Activated CD4-positive, alpha-beta T cell treated with anti-CD3 and anti-CD28 coated beads for 48 hours (primary cell): ENCODE data around the gene GAB3.

Source experiments
- DNase-seq: peaks from one replicate; pipeline ENCODE4 v3.0.0-alpha.2; 2020

Gene GAB3, protein sequence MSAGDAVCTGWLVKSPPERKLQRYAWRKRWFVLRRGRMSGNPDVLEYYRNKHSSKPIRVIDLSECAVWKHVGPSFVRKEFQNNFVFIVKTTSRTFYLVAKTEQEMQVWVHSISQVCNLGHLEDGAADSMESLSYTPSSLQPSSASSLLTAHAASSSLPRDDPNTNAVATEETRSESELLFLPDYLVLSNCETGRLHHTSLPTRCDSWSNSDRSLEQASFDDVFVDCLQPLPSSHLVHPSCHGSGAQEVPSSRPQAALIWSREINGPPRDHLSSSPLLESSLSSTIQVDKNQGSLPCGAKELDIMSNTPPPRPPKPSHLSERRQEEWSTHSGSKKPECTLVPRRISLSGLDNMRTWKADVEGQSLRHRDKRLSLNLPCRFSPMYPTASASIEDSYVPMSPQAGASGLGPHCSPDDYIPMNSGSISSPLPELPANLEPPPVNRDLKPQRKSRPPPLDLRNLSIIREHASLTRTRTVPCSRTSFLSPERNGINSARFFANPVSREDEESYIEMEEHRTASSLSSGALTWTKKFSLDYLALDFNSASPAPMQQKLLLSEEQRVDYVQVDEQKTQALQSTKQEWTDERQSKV

GRCh38 chrX:154750301-154751202 is at the start of gene GAB3:
Gene GAB3 (minus strand): TSS chrX:154751077. CDS start chrX:154751025, 52 bp downstream.
- DNase-seq: peak; percentile 46

DNA sequence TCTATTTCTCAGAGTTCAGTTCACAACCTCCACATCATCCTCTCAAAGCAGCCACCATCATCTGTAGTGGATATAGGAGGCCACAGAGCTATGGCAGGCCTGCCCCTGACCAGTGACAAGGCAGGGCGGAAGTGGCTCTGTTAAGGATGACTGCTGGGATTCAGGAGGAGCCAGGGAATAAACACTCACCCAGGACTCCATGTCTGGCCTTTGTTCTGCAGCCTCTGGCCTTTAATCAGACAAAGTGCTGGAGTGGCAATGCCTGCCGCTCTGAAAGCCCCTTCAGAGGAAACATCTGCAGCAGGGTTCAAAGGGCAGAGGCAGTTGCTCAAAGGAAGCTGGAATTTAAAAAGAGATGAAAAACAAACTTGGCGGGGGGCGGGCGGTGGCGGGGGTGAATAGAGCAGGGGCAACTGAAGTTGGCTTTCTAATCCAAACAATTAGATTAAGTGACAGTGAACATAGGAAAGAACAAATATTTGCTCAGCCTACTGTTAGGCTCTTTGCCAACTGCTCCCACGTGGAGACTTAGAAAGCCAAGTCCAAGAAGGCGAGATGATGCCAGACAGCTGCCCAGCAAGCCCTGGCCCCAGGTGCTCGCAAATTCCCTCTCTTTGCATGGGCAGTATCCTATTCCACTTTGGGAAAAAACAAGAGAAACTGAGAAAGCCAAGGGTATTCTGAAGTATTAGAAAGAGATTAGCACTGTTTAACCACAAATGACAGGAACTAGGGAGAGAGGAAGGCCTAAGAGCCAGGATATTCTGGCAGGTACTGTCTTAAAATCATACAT is 48.9 kb upstream of the GAB3 start:
- no peak for DNase-seq

GRCh38 chrX:154797006-154797405 is 46.1 kb upstream of the GAB3 start:
- DNase-seq: no peak

GRCh38 chrX:154795016-154795415 is 44.1 kb upstream of the GAB3 start:
- DNase-seq: no peak

GRCh38 chrX:154793084-154793795 is 42.4 kb upstream of the GAB3 start:
- no peak for DNase-seq

GRCh38 chrX:154791939-154792338 is 41.1 kb upstream of the GAB3 start:
- no peak for DNase-seq

- no peak for DNase-seq
Measured at GRCh38 chrX:154791467-154791866, 40.6 kb upstream of the GAB3 start.

DNA sequence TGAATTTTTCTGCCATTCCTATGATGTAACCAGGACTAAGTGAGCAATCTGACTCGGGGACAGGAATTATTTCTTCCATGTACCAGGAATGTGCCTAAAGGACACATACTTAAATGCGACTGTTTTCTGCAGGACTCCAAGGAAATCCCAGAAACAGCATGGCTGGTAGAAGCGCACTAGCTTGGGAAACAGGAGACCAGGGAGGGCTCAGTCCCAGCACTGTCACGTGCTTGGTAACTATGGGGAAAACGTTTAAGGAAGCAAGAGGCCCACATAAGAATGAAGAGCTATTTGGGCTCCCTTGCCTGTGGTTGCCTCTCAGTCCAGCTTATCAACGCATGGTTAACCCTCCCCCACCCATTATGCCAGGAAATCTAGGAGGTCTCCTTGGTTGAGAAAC is 34.8 kb upstream of the GAB3 start:
- DNase-seq: no peak

DNA sequence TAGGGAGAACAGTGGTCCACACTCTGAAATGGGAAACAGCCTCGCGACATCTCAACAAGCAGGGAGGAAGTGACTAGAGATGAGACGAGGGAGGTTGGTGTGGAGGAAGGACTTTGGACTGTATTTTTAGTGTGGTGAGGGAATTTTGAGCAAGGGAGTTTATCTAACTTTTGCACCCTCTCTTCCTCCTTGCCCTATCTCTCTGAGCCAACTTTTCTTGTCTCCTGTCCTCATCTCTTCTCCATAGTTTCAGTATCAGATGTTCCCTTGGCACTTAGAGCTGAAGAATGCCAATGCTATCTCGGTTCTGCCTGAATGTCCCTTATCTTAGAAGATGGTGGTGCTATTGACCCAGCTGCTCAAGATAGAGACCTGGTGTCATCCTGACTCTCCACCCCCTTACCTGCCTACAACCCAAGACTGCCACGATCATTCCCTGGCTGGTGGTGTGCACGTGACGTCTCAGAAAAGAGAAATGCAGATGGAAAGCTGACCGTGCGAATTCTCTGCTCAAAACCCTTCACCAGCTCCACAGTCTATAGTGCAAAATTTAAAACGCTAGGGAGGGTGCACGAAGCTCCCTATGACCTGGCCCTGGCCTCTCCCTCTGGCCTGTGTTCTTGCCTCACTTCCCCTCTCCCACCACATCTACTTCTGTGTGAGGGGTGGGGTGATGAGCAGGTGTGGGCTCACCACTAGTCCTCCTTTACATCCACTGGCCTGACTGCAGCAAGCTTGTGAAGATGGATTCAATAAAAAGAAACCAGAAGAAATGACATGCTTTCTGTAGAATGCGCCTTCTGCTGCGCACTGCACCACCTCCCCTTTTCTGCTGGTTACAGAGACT is 33.5 kb upstream of the GAB3 start:
- no peak for DNase-seq

- no peak for DNase-seq
Measured at GRCh38 chrX:154780968-154781367, 30.1 kb upstream of the GAB3 start.

- no peak for DNase-seq
Measured at GRCh38 chrX:154779261-154779660, 28.4 kb upstream of the GAB3 start.

DNA sequence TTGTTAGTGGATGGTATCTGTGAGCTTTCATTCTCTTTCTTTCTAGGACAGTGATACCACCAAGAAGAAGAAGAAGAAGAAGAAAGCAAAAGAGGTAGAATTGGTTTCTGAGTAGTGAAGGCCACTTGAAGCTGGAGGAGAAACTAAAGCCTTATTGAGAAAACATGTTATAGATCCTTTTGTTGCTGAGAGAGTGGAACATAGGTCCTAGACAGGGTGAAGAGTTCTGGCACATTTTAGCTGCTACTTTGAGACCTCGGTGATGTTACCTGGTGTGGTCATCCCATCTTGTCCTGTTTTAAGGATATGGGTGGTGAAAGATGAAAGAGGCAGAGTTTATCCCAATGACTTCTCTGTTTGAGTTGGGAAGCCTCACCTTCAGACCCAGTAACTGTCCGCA is 25.9 kb upstream of the GAB3 start:
- no peak for DNase-seq

GRCh38 chrX:154775419-154776349 is 24.8 kb upstream of the GAB3 start:
- DNase-seq: peak; percentile 50

DNA sequence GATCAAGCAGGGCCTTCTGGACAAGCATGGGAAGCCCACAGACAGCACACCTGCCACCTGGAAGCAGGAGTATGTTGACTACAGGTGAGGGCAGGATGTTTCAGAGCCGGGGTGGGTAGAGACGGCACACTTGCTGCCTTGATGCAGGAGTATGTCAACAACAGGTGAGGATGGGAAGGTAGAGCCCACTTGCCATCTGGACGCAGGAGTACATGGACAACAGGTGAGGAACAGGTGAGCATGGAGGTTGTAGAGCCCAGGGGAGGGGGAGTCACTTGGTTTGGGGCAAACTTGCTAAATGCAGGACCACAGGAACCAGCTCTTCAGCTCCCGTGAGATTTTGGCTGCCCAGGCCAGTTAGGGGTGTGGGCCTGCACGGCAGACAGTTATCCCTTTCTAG is 23.7 kb upstream of the GAB3 start:
- DNase-seq: no peak

DNA sequence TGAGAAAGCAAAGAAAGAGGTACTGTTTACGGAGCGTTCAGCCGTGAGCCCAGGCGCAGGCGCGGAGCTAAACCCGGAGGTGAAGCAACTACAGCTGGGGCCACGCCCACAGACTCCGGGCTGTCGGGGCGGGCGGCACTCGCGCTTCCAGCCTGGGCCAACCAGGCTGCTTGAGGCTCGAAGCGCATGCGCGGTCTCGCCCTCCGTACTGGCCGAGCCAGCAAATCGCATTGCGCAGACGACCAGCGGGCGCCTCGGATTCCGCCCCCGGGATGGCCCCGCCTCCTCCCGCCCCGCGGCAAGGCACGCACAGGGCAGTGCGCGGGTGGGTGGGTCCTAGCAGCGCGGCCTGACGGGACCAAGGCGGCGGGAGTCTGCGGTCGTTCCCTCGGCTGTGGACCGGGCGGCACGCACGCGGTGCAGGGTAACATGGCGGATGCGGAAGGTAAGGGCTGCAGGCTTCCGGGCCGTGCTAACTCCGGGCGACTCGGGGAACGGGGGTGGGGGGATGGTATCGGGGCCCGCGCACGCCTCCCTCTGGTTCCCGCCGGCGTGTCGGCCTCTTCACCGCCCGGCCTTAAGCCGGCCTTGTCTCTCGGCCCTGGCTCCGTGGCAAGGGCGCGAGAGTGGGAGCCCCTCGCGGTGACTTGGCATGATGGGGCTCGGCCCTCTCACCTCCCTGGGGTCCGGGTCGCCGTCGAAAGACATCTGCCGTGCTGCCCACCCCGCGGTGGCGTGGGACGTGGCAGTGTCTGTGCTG is 11.8 kb upstream of the GAB3 start, which contains the start of gene DKC1:
TSS of gene DKC1 (plus strand) at position 328 of the 760 bp plus-strand sequence. CDS start at position 430, 102 bp downstream.
- DNase-seq: peak; percentile 95

GRCh38 chrX:154761977-154762536 is 11.2 kb upstream of the GAB3 start:
- no peak for DNase-seq

- DNase-seq: no peak
Measured at GRCh38 chrX:154758696-154759095, 7.8 kb upstream of the GAB3 start.

GRCh38 chrX:154751669-154752271 is 893 bp upstream of the GAB3 start:
- no peak for DNase-seq
